Measurements from ENCODE around the gene CNTNAP1.

Gene CNTNAP1

GRCh38 chr17:42684929-42685556 is 2.7 kb downstream of the CNTNAP1 start:
- no peak overlapping the region for H3K4me3 ChIP-seq (ENCODE audit: low read length)
- no peak overlapping the region for H2AFZ ChIP-seq (ENCODE audit: low read depth, low read length)
- H3K4me1 ChIP-seq (ENCODE audit: insufficient read depth, low read length), result peaks cover 20% of the 10 kb centered on the region
- peaks cover 53% of the 10 kb centered on the region for H3K36me3 ChIP-seq (ENCODE audit: insufficient read depth, low read length)
- no peaks in the 10 kb centered on the region for H3K27me3 ChIP-seq (ENCODE audit: insufficient read depth, low read length)
- H3K9me3 ChIP-seq (ENCODE audit: low read length), result no peaks in the 10 kb centered on the region

DNA sequence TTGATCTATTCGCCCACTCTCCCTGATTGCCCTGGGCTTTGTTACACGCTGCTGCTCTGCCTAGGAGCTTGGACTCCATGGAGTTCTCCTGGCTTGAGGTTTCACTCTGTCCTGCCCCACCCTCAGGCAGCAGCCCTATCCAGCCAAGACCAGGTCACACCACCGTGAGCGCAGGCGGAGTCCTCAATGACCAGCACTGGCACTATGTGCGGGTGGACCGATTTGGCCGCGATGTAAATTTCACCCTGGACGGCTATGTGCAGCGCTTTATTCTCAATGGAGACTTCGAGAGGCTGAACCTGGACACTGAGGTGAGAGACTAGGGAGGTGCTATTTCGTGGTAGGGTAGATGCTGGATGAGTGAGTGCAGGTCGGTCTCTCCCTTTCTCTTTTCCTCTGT is 3.5 kb downstream of the CNTNAP1 start:
- peaks cover 59% of the 10 kb centered on the region for H3K36me3 ChIP-seq (ENCODE audit: insufficient read depth, low read length)
- H3K9me3 ChIP-seq (ENCODE audit: low read length), result no peaks in the 10 kb centered on the region
- no peak overlapping the region for H3K4me3 ChIP-seq (ENCODE audit: low read length)
- H3K4me1 ChIP-seq (ENCODE audit: insufficient read depth, low read length), result peaks cover 13% of the 10 kb centered on the region
- no peaks in the 10 kb centered on the region for H3K27me3 ChIP-seq (ENCODE audit: insufficient read depth, low read length)
- no peak overlapping the region for H2AFZ ChIP-seq (ENCODE audit: low read depth, low read length)

- Histone ChIP-seq H3K27me3 (ENCODE audit: insufficient read depth, low read length) (no peaks in the 10 kb centered on the region), H3K4me1 (ENCODE audit: insufficient read depth, low read length) (peaks cover 13% of the 10 kb centered on the region), H3K36me3 (ENCODE audit: insufficient read depth, low read length) (peaks cover 67% of the 10 kb centered on the region), H2AFZ (ENCODE audit: low read depth, low read length) (no peak overlapping the region), H3K4me3 (ENCODE audit: low read length) (no peak overlapping the region), H3K9me3 (ENCODE audit: low read length) (no peaks in the 10 kb centered on the region)
Measured at GRCh38 chr17:42686520-42687128, 4.3 kb downstream of the CNTNAP1 start.

GRCh38 chr17:42687707-42688320 is 5.5 kb downstream of the CNTNAP1 start:
- Histone ChIP-seq H3K4me3 (ENCODE audit: low read length) (no peak overlapping the region), H3K27me3 (ENCODE audit: insufficient read depth, low read length) (no peaks in the 10 kb centered on the region), H3K4me1 (ENCODE audit: insufficient read depth, low read length) (peaks cover 9% of the 10 kb centered on the region), H3K9me3 (ENCODE audit: low read length) (no peaks in the 10 kb centered on the region), H3K36me3 (ENCODE audit: insufficient read depth, low read length) (peaks cover 78% of the 10 kb centered on the region), H2AFZ (ENCODE audit: low read depth, low read length) (no peak overlapping the region)

DNA sequence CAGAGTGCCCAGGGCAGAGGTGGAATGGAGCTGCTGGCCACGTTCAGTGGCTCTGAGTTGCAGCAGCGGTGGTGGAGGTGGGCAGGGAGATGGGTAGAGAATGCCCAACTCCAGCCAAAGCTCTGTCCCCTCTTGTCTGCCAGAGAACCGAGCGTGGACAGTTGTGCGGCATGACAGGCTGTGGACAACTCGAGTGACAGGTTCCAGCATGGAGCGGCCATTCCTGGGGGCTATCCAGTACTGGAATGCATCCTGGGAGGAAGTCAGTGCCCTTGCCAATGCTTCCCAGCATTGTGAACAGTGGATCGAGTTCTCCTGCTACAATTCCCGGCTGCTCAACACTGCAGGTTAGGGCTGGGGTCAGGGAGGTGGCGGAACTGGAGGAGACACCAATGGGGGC is 8.3 kb downstream of the CNTNAP1 start:
- H3K4me3 ChIP-seq (ENCODE audit: low read length), result no peak overlapping the region
- H3K36me3 ChIP-seq (ENCODE audit: insufficient read depth, low read length), result peaks cover 84% of the 10 kb centered on the region
- no peak overlapping the region for H2AFZ ChIP-seq (ENCODE audit: low read depth, low read length)
- no peaks in the 10 kb centered on the region for H3K4me1 ChIP-seq (ENCODE audit: insufficient read depth, low read length)
- no peaks in the 10 kb centered on the region for H3K27me3 ChIP-seq (ENCODE audit: insufficient read depth, low read length)
- no peaks in the 10 kb centered on the region for H3K9me3 ChIP-seq (ENCODE audit: low read length)

DNA sequence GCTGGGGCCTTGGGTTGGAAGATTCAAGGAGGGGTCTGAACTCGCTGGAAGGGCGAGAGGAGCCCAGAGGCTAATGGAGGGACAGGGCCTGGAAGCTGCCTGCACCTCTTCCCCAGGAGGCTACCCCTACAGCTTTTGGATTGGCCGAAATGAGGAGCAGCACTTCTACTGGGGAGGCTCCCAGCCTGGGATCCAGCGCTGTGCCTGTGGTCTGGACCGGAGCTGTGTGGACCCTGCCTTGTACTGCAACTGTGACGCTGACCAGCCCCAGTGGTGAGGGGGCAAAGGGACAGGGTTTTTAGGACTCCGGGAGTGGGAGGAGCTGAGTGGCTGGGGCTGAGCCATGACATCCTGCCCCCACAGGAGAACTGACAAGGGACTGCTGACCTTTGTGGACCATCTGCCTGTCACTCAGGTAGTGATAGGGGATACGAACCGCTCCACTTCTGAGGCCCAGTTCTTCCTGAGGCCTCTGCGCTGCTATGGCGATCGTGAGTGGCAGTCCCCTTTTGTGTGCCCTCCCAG is 8.8 kb downstream of the CNTNAP1 start:
- H3K4me3 ChIP-seq (ENCODE audit: low read length), result no peak overlapping the region
- no peaks in the 10 kb centered on the region for H3K4me1 ChIP-seq (ENCODE audit: insufficient read depth, low read length)
- H2AFZ ChIP-seq (ENCODE audit: low read depth, low read length), result no peak overlapping the region
- H3K9me3 ChIP-seq (ENCODE audit: low read length), result no peaks in the 10 kb centered on the region
- H3K27me3 ChIP-seq (ENCODE audit: insufficient read depth, low read length), result no peaks in the 10 kb centered on the region
- peaks cover 84% of the 10 kb centered on the region for H3K36me3 ChIP-seq (ENCODE audit: insufficient read depth, low read length)

GRCh38 chr17:42692489-42692888 is 10.2 kb downstream of the CNTNAP1 start:
- H3K36me3 ChIP-seq (ENCODE audit: insufficient read depth, low read length), result peaks cover 82% of the 10 kb centered on the region
- H3K9me3 ChIP-seq (ENCODE audit: low read length), result no peaks in the 10 kb centered on the region
- no peak overlapping the region for H2AFZ ChIP-seq (ENCODE audit: low read depth, low read length)
- H3K27me3 ChIP-seq (ENCODE audit: insufficient read depth, low read length), result no peaks in the 10 kb centered on the region
- no peak overlapping the region for H3K4me3 ChIP-seq (ENCODE audit: low read length)
- no peaks in the 10 kb centered on the region for H3K4me1 ChIP-seq (ENCODE audit: insufficient read depth, low read length)

- peaks cover 78% of the 10 kb centered on the region for H3K36me3 ChIP-seq (ENCODE audit: insufficient read depth, low read length)
- H3K4me3 ChIP-seq (ENCODE audit: low read length), result no peak overlapping the region
- H3K27me3 ChIP-seq (ENCODE audit: insufficient read depth, low read length), result no peaks in the 10 kb centered on the region
- H3K4me1 ChIP-seq (ENCODE audit: insufficient read depth, low read length), result no peaks in the 10 kb centered on the region
- no peak overlapping the region for H2AFZ ChIP-seq (ENCODE audit: low read depth, low read length)
- H3K9me3 ChIP-seq (ENCODE audit: low read length), result no peaks in the 10 kb centered on the region
Measured at GRCh38 chr17:42694524-42694923, 12.2 kb downstream of the CNTNAP1 start.

- peaks cover 74% of the 10 kb centered on the region for H3K36me3 ChIP-seq (ENCODE audit: insufficient read depth, low read length)
Measured at GRCh38 chr17:42695500-42695899, 13.2 kb downstream of the CNTNAP1 start.

DNA sequence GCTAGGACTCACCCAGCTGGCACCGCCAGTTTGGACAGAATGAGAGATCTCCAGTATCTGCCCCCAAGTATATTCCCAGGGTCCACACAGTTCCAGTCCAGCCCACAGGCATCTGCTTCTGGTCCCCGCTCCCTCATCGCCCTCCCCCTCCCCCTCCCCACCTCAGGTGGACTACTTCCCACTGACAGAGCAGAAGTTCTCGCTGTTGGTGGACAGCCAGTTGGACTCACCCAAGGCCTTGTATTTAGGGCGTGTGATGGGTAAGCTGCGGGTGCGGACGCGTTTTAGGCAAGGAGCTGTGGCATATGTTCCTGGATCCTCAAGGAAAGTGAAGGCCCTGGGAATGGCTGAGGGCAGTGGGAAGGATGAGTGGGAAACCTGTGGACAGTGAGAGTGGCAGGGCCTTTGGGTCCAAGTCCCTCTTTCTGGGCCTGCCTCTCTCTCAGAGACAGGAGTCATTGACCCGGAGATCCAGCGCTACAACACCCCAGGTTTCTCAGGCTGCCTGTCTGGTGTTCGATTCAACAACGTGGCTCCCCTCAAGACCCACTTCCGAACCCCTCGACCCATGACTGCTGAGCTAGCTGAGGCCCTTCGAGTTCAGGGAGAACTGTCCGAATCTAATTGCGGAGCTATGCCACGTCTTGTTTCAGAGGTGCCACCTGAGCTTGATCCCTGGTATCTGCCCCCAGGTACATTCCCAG is 14.9 kb downstream of the CNTNAP1 start:
- no peaks in the 10 kb centered on the region for H3K27me3 ChIP-seq (ENCODE audit: insufficient read depth, low read length)
- no peaks in the 10 kb centered on the region for H3K9me3 ChIP-seq (ENCODE audit: low read length)
- no peak overlapping the region for H3K4me3 ChIP-seq (ENCODE audit: low read length)
- H3K4me1 ChIP-seq (ENCODE audit: insufficient read depth, low read length), result no peaks in the 10 kb centered on the region
- H2AFZ ChIP-seq (ENCODE audit: low read depth, low read length), result no peak overlapping the region
- H3K36me3 ChIP-seq (ENCODE audit: insufficient read depth, low read length), result peaks cover 72% of the 10 kb centered on the region

More at GRCh38 chr17:42695500-42695899, 13.2 kb downstream of the CNTNAP1 start:
- no peak overlapping the region for H2AFZ ChIP-seq (ENCODE audit: low read depth, low read length)
- H3K9me3 ChIP-seq (ENCODE audit: low read length), result no peaks in the 10 kb centered on the region
- H3K27me3 ChIP-seq (ENCODE audit: insufficient read depth, low read length), result no peaks in the 10 kb centered on the region
- no peaks in the 10 kb centered on the region for H3K4me1 ChIP-seq (ENCODE audit: insufficient read depth, low read length)
- no peak overlapping the region for H3K4me3 ChIP-seq (ENCODE audit: low read length)

GRCh38 chr17:42698736-42699414 is 16.5 kb downstream of the CNTNAP1 start:
- no peak overlapping the region for H2AFZ ChIP-seq (ENCODE audit: low read depth, low read length)
- no peaks in the 10 kb centered on the region for H3K9me3 ChIP-seq (ENCODE audit: low read length)
- H3K36me3 ChIP-seq (ENCODE audit: insufficient read depth, low read length), result peaks cover 75% of the 10 kb centered on the region
- H3K4me3 ChIP-seq (ENCODE audit: low read length), result no peak overlapping the region
- no peaks in the 10 kb centered on the region for H3K4me1 ChIP-seq (ENCODE audit: insufficient read depth, low read length)
- H3K27me3 ChIP-seq (ENCODE audit: insufficient read depth, low read length), result no peaks in the 10 kb centered on the region

- Histone ChIP-seq H3K4me3 (ENCODE audit: low read length) (no peak overlapping the region), H3K36me3 (ENCODE audit: insufficient read depth, low read length) (peaks cover 77% of the 10 kb centered on the region), H3K9me3 (ENCODE audit: low read length) (no peaks in the 10 kb centered on the region), H3K4me1 (ENCODE audit: insufficient read depth, low read length) (no peaks in the 10 kb centered on the region), H2AFZ (ENCODE audit: low read depth, low read length) (no peak overlapping the region), H3K27me3 (ENCODE audit: insufficient read depth, low read length) (no peaks in the 10 kb centered on the region)
Measured at GRCh38 chr17:42699415-42699740, 17.0 kb downstream of the CNTNAP1 start.

Data from neuron (in vitro differentiated cells).